ENCODE results near the gene NR2C2.
"Not testable (repeated sequence)": the region's sequence is repeated elsewhere in the genome, so short reads cannot be mapped to it uniquely, and the experiment has no call there.

NR2C2 gene

DNA sequence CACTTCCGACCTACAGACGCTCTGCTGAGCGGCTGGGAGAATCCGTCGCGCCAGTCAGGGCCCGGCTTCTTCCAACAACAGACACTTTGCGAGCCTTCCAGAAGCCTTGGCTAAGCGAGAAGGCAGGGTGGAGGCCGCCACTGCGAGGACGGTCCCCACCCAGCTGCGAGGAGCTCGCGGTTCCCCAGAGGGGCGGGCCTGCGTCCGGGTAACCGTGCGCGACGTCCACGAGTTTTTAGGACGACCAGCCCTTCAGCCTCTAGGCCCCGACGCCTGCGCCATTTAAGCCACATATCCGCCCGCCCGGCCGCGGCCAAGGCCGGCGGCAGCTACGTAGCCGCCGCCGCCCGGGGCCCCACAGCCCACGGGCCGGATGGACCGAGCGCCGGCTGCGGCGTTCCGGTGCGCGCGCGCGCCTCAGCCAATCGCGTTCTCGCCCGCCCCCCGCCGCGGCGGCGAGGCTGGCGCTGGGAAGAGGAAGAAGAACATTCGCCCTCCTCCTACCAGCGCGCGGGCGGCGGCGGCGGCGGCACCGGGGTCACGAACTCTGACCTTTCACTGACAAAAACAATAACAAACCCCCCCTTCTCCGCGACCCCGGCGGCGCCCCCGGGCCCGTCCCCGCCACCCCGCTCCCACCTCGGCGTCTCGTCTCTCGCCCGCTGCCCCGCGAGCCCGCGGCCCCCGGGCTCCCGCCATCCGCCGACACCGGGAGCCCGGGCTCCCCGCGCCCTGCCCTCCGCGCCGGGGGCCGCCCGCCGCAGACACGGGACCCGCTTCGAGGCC, at the start of gene NR2C2:
NR2C2 (plus strand) TSS at position 484 of the 786 bp plus-strand sequence. CDS start 56,332 bp downstream, outside the sequence.
- DNase-seq, result peak; percentile 81

DNA sequence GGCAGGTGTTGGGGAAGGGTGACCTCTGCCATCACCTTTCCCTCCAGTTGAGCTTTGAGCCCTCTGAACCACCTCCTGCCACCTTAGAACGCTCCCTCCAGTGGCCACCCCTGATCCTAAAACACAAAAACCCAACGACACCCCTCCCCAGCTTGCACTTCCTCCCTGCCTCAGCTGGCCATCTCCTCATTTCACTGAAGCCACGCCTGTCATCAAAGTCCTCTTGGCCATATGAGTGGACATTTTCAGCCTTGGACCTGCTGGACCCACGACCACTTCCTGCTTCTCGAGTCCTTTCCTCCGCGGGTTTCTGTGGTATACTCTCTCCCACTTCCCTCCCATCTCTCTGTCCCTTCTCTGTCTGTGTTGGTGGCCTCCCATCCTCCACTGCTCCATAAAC, 48.5 kb upstream of the NR2C2 start:
- DNase-seq, result no peak

DNA sequence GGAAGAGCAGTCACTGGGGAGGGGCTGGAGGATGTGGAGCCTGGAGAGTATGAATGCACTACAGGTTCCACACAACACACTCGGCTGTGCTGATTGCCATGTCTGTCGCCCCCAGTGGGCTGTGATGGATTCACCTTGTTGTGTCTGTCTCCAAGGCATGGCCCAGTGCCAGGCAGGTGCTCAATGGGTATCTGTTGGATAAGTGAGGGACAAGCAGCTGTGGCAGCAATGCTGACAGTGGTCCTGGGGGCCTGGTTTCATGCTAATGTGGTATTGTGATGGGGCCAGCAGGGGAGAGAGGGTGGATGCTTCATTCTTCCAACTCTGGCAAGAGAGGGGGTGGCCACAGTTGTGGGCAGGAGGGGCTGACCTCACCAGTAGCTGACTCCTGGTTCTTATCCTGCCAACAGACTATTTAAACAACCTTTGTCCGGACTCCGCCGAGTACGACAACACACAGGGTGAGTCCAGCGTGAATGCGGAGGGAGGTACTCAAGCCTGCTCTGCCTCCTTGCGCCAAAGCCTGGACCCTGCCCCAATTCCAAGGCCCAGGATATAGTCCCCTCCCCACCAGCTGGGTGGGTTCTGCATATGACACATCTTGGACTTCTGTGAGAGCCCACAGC, 47.3 kb upstream of the NR2C2 start:
- DNase-seq, result no peak

DNA sequence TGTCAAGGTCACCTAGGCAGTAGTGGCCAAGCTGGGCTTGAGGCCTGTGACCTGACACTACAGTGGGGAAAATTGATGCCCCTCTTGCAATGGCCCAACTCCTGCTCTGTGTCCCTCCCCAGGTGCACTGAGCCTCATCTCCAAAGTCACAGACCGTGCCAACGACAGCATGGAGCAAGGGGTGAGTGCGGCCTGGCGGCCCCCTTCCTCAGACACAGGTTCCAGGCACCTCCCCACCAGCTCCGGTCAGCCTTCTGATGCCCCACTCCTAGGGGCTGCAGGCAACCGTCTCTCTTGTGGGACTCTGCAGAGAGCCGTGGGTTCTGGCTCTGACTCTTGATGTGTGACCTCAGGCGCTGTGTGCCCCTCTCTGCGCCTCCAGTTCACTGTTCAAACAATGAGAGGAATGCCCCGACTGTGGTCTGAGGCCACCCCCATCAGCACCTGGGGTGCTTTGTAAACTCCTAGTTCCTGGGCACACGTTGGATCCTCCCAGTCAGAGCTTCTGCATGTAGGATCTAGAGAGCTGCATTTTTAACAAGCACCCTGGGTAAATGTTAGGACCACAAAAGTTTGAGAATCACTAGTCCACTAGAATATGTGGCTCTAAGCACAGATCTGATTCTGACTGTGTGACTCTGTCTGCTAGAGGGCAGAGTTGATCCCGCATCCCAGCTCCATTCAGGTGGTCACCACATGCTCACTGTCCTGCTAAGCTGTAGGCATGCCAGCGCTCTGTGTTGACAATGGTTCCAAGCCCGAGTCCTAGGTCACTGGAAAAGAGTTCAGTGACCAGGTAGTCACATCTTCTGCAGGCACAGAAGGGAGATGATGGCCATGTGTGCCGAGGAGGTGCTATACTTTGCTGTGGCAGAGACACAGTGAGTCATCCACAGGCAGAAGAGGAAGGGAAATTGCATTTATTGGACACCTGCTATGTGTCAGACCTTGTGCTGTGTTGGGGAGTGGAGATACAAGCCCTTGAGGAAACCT, 46.2 kb upstream of the NR2C2 start:
- DNase-seq, result no peak

DNA sequence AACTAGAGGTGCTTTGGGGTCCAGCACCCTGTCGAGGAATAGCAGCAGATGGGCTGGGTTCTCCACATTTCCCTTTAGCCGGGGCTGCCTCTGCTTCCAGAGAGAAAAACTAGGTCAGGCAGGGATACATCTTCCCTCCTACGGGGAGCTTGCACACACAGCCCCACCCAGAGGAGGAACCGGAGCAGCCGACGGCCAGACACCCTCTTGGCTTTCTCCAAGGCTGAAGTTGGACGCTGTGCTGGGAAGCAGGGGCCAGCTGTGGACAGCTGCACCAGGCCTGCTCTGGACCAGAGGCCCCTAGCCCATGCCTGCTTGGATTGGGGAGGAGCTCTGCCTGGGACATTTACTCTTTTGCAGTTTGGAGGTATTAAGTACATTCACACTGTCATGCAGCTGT, 44.7 kb upstream of the NR2C2 start:
- no peak for DNase-seq

DNA sequence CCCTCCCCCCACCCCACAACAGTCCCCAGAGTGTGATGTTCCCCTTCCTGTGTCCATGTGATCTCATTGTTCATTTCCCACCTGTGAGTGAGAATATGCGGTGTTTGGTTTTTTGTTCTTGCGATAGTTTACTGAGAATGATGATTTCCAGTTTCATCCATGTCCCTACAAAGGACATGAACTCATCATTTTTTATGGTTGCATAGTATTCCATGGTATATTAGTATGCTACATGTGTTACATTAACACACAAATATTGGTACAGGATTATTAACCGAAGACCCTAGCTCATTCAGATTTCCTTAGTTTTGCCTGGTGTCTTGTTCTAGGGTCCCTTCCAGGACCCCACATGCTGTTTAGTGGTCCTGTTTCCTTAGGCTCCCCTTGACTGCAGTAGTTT, 43.9 kb upstream of the NR2C2 start:
- DNase-seq, result not testable (repeated sequence)

DNA sequence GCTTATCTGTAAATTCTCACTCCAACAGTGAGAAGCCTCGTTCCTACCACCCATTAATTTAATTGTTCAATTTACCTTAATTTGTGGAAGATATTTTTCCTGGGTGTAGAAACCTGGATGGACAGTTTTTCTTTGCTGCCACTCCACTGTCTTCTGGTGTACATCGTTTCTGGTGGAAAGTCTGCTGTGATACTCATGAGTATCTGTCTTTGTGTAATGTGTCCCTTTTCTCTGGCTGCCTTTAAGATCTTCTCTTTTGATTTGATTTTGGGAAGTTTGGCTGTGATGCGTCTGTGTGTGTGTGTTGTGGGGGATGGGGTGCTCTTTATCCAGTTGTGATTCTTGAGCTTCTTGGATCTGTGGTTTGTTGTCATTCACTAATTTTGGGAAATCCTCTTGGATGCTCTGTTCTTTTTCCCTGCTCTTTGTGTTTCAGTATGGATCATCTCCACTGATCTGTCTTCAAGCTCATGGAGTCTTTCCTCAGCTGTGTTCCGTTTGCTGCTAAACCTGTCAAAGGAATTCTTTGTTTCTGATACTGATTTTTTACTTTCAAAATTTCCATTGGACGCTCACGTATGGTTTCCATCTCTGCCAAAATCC, 42.2 kb upstream of the NR2C2 start:
- no peak for DNase-seq

DNA sequence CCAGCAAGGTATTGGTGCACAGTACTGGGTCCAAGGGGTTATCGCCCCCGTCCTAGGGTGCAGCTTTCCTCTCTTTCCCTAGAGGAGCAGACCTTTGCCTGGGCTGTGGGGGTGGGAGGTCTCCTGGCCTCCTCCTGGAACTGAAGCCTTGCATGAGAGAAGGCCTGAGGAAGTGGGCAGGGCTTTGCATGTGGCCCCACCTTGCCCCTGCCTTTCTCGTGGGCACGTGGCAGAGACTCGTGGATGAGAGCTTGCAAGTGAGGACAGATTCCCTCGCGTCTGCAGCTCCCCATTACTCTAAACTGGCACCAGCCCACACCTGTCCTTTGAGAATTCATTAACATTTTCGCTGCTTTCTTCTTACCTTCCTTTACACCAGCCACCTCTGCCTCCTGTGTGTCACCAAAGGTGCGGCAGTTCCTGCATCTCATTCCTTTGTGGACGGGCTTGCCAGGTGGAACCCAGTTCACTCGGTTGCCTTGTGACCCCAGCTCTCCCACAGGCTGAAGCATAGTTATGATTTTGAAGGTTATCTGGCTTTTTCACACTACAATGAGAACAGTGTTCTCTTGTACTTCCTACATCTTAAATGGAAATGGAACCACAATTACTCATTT, 40.9 kb upstream of the NR2C2 start:
- no peak for DNase-seq

DNA sequence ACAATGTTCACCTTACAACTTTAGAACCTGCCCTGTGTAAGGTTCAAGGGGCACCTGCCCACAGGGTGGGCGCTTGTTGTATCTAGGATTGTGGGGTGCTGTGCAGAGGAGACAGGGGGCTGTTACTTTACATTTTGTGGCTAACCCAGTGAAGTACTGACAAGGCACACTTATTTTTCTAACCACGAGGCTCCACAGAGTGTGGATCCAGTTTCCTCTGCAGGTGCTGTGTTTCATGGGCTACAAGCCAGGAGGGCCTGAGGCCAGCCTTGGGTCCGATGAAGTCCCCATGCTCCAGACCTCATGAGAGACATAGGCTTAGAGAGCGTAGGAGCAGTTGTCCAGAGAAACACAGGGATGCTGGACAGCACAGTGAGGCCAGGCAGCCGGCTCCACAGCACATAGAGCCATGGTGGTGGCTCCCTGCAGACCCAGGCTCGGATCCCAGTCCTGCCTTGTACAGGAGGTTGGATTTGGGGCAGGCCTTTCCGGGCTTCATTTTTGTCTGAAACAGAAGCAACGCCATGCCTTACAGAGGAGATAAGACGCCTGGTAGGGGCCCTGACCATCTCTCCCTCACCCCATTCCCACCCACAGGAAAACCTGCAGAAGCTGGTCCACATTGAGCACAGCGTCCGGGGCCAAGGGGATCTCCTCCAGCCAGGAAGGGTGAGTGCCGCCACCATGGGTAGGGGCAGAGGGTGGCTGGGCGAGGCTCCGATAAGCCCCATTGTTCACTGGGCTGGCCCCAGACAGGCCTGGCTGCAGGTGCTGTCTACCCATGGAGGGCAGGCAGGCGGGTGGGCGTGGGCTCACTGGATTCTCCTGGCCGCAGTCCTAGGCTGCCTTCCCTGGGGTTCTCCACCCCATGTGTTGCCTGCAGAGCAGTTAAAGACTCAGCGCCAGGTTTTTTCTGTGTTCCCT, 40.1 kb upstream of the NR2C2 start:
- DNase-seq, result no peak

DNA sequence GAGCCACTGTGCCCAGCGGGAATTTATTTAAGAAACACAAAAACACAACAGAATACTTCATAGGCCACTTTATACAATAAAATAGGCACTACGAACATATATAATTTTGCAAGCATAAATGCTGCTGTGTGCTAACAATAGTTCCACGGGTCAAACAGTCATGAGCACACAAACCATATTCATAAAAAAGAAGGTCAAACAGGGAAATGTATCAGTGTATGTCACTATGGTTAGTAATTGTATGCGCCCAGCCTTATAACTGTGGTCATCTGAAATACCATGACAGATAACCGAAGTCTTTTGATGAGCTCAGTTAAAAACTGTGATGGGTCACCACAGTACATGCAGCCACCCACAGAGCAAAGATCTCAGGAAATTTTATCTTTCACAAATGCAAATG, 38.1 kb upstream of the NR2C2 start:
- no peak for DNase-seq

DNA sequence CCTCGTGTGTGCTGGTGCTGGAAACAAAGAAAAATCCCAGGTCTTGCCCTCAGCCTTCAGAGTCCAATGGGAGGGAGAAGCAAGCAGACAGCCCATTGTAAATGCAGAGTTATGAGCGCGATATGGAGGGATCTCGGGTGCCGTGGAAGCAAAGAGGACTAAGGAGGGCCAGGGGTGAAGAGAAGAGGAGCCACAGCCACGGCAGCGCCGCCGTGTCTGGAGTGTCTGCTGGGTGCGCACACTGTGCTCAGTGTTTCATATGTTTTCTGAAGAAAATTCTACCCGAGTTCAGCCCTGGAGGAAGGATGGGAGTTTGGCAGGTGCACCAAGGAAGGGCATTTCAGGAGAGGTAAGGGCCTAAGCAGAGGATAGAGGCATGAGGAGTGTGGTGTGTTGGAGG, 35.7 kb upstream of the NR2C2 start:
- DNase-seq, result no peak

DNA sequence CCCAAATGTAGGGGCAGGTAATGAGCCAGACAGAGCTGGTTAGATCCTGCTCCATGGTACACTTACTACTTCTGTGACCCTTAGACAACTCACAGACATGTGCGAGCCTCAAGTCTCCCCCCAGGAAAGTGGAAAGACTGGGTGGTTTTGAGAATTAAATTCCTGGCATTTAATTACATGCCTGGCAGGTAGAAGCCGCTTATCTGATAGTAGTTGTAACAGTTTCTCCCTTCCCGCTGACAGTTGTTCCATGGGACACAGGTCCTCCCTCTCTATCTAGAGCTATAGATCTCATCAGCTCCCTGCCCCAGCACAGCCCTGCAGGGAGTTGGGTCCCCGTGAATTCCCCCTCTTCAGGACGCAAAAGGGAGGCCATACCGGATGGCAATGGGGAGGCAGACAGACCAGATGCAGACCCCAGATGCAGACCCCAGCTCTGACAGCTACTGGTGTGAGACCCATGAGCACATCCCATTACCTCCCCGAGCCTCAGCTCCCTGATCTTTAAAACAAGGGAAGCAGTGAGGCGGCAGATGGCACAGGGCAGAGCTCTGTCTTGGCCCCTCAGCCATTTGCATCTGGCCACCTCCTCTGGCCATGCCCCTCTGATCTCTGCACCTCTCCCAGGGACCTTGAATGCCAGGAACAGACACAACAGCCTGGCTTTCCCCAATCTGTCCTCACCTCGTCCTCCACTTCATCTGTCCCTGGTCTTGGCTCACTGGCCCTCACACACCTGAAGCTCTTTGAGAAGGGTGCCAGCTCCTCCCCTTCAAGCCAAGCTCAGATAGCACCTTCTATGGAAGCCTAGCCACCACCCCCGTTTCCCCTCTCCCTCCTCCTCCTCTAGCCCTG, 34.1 kb upstream of the NR2C2 start:
- no peak for DNase-seq

DNA sequence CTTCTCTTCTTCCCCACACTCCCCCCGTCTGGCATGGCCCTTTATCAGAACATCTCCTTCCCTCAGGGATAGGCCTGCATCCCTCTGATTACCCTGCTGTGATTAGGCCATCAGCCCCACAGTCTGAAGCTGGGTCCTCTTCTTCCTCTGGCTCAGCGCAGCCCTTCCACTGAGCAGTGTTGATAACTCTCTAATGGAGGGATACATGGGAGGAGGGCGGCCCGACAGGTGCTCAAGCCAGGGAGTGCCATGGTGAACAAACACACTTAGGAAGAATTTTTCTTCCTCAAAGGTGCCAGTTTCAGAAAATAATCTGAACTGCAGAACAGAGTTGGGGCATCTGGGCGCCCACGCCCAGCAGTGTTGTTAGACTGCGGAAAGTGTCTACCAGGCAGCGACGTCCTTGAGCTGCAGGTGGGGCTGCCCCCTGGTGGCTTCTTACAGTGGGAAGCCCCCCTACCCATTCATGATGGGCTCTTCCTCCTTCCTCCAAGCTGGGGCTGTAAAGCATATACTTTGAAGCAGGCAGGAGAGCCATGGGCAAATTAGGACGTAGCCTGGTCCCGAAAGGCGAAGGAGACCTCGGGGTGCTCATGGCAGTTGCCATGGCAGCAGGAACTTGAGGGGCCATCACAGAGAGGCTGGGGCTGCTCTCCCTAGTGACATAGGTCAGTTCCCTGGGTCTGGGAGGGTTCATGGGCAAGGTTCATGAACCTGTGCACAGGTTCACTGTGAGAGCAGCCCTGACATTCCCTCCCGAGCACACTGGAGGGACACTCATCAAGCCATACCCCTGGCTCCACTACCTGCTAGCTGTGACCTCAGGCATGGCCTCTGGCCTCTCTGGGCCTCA, 33.2 kb upstream of the NR2C2 start:
- DNase-seq, result no peak

DNA sequence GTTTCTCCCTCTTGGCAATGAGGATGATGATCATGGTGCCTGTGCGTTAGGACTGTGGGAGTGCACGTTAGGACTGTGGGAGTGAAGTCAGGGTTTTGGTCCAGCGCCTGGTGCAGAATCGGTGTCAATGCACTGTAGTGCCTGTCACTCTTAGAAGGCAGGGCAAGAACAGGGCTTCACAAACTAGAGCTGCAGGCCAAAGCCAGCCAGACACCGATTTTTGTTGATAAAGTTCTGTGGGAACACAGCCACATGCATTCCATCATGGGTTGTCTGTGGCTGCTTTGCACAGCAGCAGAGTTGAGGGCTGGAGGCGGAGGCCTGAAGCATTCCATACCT, 32.6 kb upstream of the NR2C2 start:
- DNase-seq, result no peak

DNA sequence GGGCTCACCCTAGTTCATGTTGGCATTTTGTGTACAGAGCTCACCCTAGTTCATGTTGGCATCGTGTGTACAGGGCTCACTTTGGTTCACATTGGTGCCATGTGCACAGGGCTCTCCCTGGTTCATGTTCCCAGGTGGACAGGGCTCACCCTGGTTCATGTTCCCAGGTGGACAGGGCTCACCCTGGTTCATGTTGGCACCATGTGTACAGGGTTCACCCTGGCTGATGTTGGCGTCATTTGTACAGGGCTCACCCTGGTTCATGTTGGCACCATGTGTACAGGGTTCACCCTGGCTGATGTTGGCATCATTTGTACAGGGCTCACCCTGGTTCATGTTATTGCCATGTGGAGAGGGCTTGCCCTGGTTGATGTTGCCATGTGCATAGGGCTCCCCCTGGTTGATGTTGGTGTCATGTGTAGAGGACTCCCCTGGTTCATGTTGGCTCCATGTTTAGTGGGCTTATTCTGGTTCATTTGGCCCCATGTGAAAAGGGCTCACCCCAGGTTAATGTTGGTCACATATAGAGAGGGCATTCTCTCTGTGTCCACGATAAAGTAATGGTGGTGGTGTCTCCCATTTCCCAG, 31.7 kb upstream of the NR2C2 start:
- DNase-seq, result no peak

DNA sequence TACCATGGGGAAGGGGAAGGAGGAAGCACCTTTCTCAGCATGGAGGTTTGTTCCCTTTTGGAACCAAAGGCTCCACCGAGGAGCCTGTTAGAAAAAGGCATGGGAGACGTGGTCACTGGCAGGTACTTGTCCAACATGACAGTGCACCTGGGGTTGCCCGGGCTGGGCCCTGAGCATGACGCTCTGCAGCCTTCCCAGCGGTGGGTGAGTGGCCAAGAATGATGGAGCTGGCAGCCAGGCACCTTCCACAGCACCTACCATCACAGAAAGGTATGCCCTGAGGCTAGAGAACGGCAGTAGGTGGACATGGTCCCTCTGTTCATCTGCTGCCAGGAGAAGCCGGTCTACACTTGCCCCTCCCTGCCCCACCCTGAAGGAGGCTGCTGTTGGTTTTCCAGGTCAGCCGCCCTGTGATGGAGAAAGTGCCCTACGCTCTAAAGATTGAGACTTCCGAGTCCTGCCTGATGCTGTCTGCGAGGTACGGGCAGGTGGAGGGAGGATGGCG, 29.0 kb upstream of the NR2C2 start:
- DNase-seq, result no peak

DNA sequence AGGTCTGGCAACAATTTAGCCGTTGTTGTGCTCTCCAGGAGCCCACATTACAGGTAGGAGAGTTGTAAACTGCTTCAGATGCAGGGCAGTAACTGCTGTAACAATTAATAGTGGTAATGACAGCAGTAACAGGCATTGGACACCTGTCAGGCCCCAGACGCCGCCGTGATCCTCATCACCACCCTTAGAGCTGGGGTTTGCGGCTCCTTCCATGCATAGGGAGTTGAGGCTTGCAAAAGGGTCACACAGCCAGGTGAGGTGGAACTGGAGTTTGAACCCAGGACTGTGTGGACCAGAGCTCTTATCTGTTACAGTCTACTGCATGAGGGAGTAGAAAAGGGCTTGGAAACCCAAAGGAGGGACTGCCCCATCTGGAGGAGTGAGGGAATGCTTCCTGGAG, 26.8 kb upstream of the NR2C2 start:
- no peak for DNase-seq

DNA sequence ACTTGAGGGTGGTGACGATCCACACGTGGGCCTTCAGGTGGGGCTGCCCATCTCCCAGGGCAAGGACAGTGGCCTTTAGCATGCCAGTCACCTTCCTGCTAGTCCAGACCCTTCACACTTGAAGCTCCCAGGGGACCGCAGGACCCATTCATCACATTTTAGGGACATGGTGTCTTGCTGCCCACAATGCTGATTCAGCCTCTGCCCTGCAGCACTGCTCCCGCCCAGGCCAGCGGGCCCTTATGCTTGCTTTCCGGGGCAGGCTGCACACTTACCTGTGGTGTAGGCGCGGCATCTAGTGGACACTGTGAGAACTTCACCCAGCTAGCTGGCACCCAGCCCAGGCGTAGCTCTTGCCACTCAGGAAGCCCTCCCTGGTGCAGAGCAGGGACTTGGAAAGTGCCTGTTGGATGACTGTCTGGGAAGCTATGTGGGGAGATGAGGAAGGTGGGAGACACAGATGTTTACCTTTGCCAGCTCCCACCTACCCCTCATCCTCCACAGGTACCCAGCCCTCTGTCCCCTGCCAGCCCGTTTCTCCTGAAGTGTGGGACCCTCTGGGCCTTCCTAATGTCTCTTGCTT, 26.3 kb upstream of the NR2C2 start:
- DNase-seq, result peak; percentile 75

Data from activated T-cell treated with anti-CD3 and anti-CD28 coated beads for 4 hours (primary cell).